GM12873 (cell line): ENCODE results near the gene PLD6.

ENCODE experiments used
- CTCF ChIP-seq: IDR thresholded peaks from 2 replicates; pipeline ENCODE4 v1.5.1; 2012; ENCODE audit warnings: low read depth, mild to moderate bottlenecking, moderate library complexity, low read length, control low read depth; ENCODE audit not compliant: insufficient read depth; ENCODE audit errors: missing control alignments

PLD6 gene

GRCh38 chr17:17151962-17152361 lies 54.2 kb downstream of the PLD6 start:
- no peak for TF ChIP-seq CTCF

GRCh38 chr17:17151541-17151940 lies 54.6 kb downstream of the PLD6 start:
- TF ChIP-seq CTCF, result no peak

GRCh38 chr17:17151055-17151454 lies 55.1 kb downstream of the PLD6 start:
- TF ChIP-seq CTCF, result no peak
